Measurements from ENCODE around the gene FLRT3. TPM values are rescaled to one million over a fixed set of nuclear protein-coding genes. Genes with fewer than 3 reads are reported as not detected.

The FLRT3 gene
- total RNA-seq, 1 donor from 2014 or later = 14.6 TPM

GRCh38 chr20:14378326-14378725, 40.9 kb upstream of the FLRT3 start:
- Histone ChIP-seq H3K9me3 (ENCODE audit: insufficient read depth, low read depth, low read length) (no peaks in the 10 kb centered on the region), H2AFZ (ENCODE audit: low read depth, low read length) (no peak overlapping the region), H3K9ac (ENCODE audit: low read length) (no peak overlapping the region), H3K79me2 (ENCODE audit: insufficient read depth, low read length) (no peaks in the 10 kb centered on the region), H3K27me3 (ENCODE audit: insufficient read depth, low read length) (no peaks in the 10 kb centered on the region), H4K20me1 (ENCODE audit: insufficient read depth, low read length) (no peaks in the 10 kb centered on the region), H3K4me3 (ENCODE audit: insufficient read depth, low read depth, low read length) (no peak overlapping the region), H3K36me3 (ENCODE audit: insufficient read depth, low read length) (no peaks in the 10 kb centered on the region), H3K4me1 (ENCODE audit: insufficient read depth, low read length) (no peaks in the 10 kb centered on the region), H3K27ac (ENCODE audit: low read depth, low read length) (no peak overlapping the region), H3K4me2 (ENCODE audit: low read length) (no peak overlapping the region)
- Mint-ChIP-seq H3K27ac (ENCODE audit: unreplicated experiment) (no peak overlapping the region), H3K4me3 (ENCODE audit: unreplicated experiment) (no peak overlapping the region), H3K4me1 (ENCODE audit: low read depth, unreplicated experiment) (peaks cover 5% of the 10 kb centered on the region), H3K27me3 (ENCODE audit: low read depth, unreplicated experiment) (no peaks in the 10 kb centered on the region), H3K36me3 (ENCODE audit: low read depth, unreplicated experiment) (no peaks in the 10 kb centered on the region), H3K9me3 (ENCODE audit: unreplicated experiment) (no peaks in the 10 kb centered on the region)
- no peak for DNase-seq (ENCODE audit: low read depth)
- FAIRE-seq = no peak
- TF ChIP-seq EZH2 (IDR thresholded peaks at IDR 0.05; ENCODE audit: insufficient read depth, low read length) (no peak), CTCF (IDR thresholded peaks at IDR 0.05; ENCODE audit: insufficient read depth, low read depth, low read length) (no peak)

GRCh38 chr20:14375416-14375985, 38.1 kb upstream of the FLRT3 start:
- no peaks in the 10 kb centered on the region for H4K20me1 ChIP-seq (ENCODE audit: insufficient read depth, low read length)
- H3K36me3 ChIP-seq (ENCODE audit: insufficient read depth, low read length) = no peaks in the 10 kb centered on the region
- no peaks in the 10 kb centered on the region for H3K27me3 ChIP-seq (ENCODE audit: insufficient read depth, low read length)
- H3K4me1 Mint-ChIP-seq (ENCODE audit: low read depth, unreplicated experiment) = peaks cover 5% of the 10 kb centered on the region
- H3K27me3 Mint-ChIP-seq (ENCODE audit: low read depth, unreplicated experiment) = no peaks in the 10 kb centered on the region
- no peak for DNase-seq (ENCODE audit: low read depth)
- no peak overlapping the region for H3K4me2 ChIP-seq (ENCODE audit: low read length)
- H3K36me3 Mint-ChIP-seq (ENCODE audit: low read depth, unreplicated experiment) = no peaks in the 10 kb centered on the region
- TF ChIP-seq CTCF (IDR thresholded peaks at IDR 0.05; ENCODE audit: insufficient read depth, low read depth, low read length) = no peak
- no peak for TF ChIP-seq EZH2 (IDR thresholded peaks at IDR 0.05; ENCODE audit: insufficient read depth, low read length)
- no peak overlapping the region for H3K4me3 Mint-ChIP-seq (ENCODE audit: unreplicated experiment)
- H3K27ac ChIP-seq (ENCODE audit: low read depth, low read length) = no peak overlapping the region
- H2AFZ ChIP-seq (ENCODE audit: low read depth, low read length) = no peak overlapping the region
- no peaks in the 10 kb centered on the region for H3K79me2 ChIP-seq (ENCODE audit: insufficient read depth, low read length)
- H3K4me1 ChIP-seq (ENCODE audit: insufficient read depth, low read length) = no peaks in the 10 kb centered on the region
- H3K9ac ChIP-seq (ENCODE audit: low read length) = no peak overlapping the region
- H3K9me3 Mint-ChIP-seq (ENCODE audit: unreplicated experiment) = no peaks in the 10 kb centered on the region
- no peak for FAIRE-seq
- no peak overlapping the region for H3K4me3 ChIP-seq (ENCODE audit: insufficient read depth, low read depth, low read length)
- no peaks in the 10 kb centered on the region for H3K9me3 ChIP-seq (ENCODE audit: insufficient read depth, low read depth, low read length)
- H3K27ac Mint-ChIP-seq (ENCODE audit: unreplicated experiment) = no peak overlapping the region

GRCh38 chr20:14374196-14374595, 36.8 kb upstream of the FLRT3 start:
- Mint-ChIP-seq H3K36me3 (ENCODE audit: low read depth, unreplicated experiment) (no peaks in the 10 kb centered on the region), H3K4me3 (ENCODE audit: unreplicated experiment) (no peak overlapping the region), H3K4me1 (ENCODE audit: low read depth, unreplicated experiment) (peaks cover 5% of the 10 kb centered on the region), H3K27ac (ENCODE audit: unreplicated experiment) (no peak overlapping the region), H3K27me3 (ENCODE audit: low read depth, unreplicated experiment) (no peaks in the 10 kb centered on the region), H3K9me3 (ENCODE audit: unreplicated experiment) (no peaks in the 10 kb centered on the region)
- Histone ChIP-seq H2AFZ (ENCODE audit: low read depth, low read length) (no peak overlapping the region), H3K4me1 (ENCODE audit: insufficient read depth, low read length) (no peaks in the 10 kb centered on the region), H3K9ac (ENCODE audit: low read length) (no peak overlapping the region), H3K4me3 (ENCODE audit: insufficient read depth, low read depth, low read length) (no peak overlapping the region), H3K36me3 (ENCODE audit: insufficient read depth, low read length) (no peaks in the 10 kb centered on the region), H3K4me2 (ENCODE audit: low read length) (no peak overlapping the region), H4K20me1 (ENCODE audit: insufficient read depth, low read length) (no peaks in the 10 kb centered on the region), H3K9me3 (ENCODE audit: insufficient read depth, low read depth, low read length) (no peaks in the 10 kb centered on the region), H3K79me2 (ENCODE audit: insufficient read depth, low read length) (no peaks in the 10 kb centered on the region), H3K27me3 (ENCODE audit: insufficient read depth, low read length) (no peaks in the 10 kb centered on the region), H3K27ac (ENCODE audit: low read depth, low read length) (no peak overlapping the region)
- no peak for TF ChIP-seq CTCF (IDR thresholded peaks at IDR 0.05; ENCODE audit: insufficient read depth, low read depth, low read length)
- no peak for TF ChIP-seq EZH2 (IDR thresholded peaks at IDR 0.05; ENCODE audit: insufficient read depth, low read length)
- DNase-seq (ENCODE audit: low read depth) = no peak
- FAIRE-seq = no peak
